GM18505 (cell line): ENCODE measurements around the gene RPS6KA3.
A peak's percentile ranks its signal among the peaks of the same experiment; 100 is the strongest.
"Not testable (repeated sequence)": the region's sequence is repeated elsewhere in the genome, so short reads cannot be mapped to it uniquely, and the experiment has no call there.

Experiments
- ATAC-seq: cut with Tn5 transposase; IDR thresholded peaks from one replicate; pipeline ENCODE4 v1.9.1; 2021; ENCODE audit not compliant: unreplicated experiment
- POLR2A ChIP-seq: IDR thresholded peaks from 4 replicates; pipeline ENCODE4 v1.6.1; 2011; ENCODE audit warnings: borderline replicate concordance; ENCODE audit not compliant: insufficient read depth, insufficient read length; ENCODE audit errors: extremely low read depth

Gene RPS6KA3

GRCh38 chrX:20270562-20270890, 3.8 kb upstream of the RPS6KA3 start:
- no peak for TF ChIP-seq POLR2A
- ATAC-seq = no peak

GRCh38 chrX:20269848-20270561, 3.3 kb upstream of the RPS6KA3 start:
- TF ChIP-seq POLR2A = no peak
- ATAC-seq = no peak

GRCh38 chrX:20267931-20268701, 1.4 kb upstream of the RPS6KA3 start:
- ATAC-seq = no peak

GRCh38 chrX:20267607-20267930, 860 bp upstream of the RPS6KA3 start:
- no peak for TF ChIP-seq POLR2A
- ATAC-seq = no peak

More at GRCh38 chrX:20267931-20268701, 1.4 kb upstream of the RPS6KA3 start:
- TF ChIP-seq POLR2A = peak; percentile 15

- TF ChIP-seq POLR2A = no peak
- peak; percentile 11 for ATAC-seq
These were observed 705 bp downstream of the RPS6KA3 start for GRCh38 chrX:20265726-20266681.

GRCh38 chrX:20265221-20265725, 1.4 kb downstream of the RPS6KA3 start:
- TF ChIP-seq POLR2A = peak; percentile 43
- peak; percentile 34 for ATAC-seq

- TF ChIP-seq POLR2A = no peak
- no peak for ATAC-seq
These were observed 3.2 kb downstream of the RPS6KA3 start for GRCh38 chrX:20263474-20263873.

- no peak for TF ChIP-seq POLR2A
These were observed 5.8 kb downstream of the RPS6KA3 start for GRCh38 chrX:20260885-20261284.

GRCh38 chrX:20254712-20255299, 11.9 kb downstream of the RPS6KA3 start:
- no peak for TF ChIP-seq POLR2A

More at GRCh38 chrX:20260885-20261284, 5.8 kb downstream of the RPS6KA3 start:
- no peak for ATAC-seq

GRCh38 chrX:20253232-20253543, 13.5 kb downstream of the RPS6KA3 start:
- no peak for ATAC-seq
- no peak for TF ChIP-seq POLR2A

More at GRCh38 chrX:20254712-20255299, 11.9 kb downstream of the RPS6KA3 start:
- ATAC-seq = no peak

- no peak for TF ChIP-seq POLR2A
- no peak for ATAC-seq
These were observed 14.1 kb downstream of the RPS6KA3 start for GRCh38 chrX:20252381-20253231.

GRCh38 chrX:20251691-20252090, 15.0 kb downstream of the RPS6KA3 start:
- ATAC-seq = no peak
- no peak for TF ChIP-seq POLR2A

- not testable (repeated sequence) for ATAC-seq
These were observed 16.6 kb downstream of the RPS6KA3 start for GRCh38 chrX:20250146-20250545.
